Muscle of back (tissue), 11 donors: ENCODE measurements around the gene SPACA4. TPM values are rescaled to one million over a fixed set of nuclear protein-coding genes. Genes with fewer than 3 reads are reported as not detected.
"Not testable (repeated sequence)": the region's sequence is repeated elsewhere in the genome, so short reads cannot be mapped to it uniquely, and the experiment has no call there.

Experiments
- DNase-seq, 3 donors: peaks; one replicate each; pipeline versions ENCODE4 v3.0.0 to v3.0.0-alpha.2; 2013
- polyA plus RNA-seq, 10 donors: library from polyadenylated mRNA; unstranded; fragments of 120-200 nt; gene quantifications; one replicate each; pipeline ENCODE4 v1.2.1, GENCODE V29; 2013; ENCODE audit not compliant: insufficient read length in 10 of 10

Gene SPACA4
- polyA plus RNA-seq, 10 donors = not detected

- DNase-seq = no peak
Observed at GRCh38 chr19:48618278-48618915, 11.9 kb downstream of the SPACA4 start.

- peak; percentile 99 to 100 (median 100) for DNase-seq
Observed at GRCh38 chr19:48618916-48619691, 12.6 kb downstream of the SPACA4 start, which contains the start of the genes RPL18 and SPHK2. RPL18 (minus strand) TSS chr19:48619178; CDS start chr19:48619143, 35 bp downstream. SPHK2 (plus strand) TSS chr19:48619506; CDS start chr19:48620515, 1,009 bp downstream.

GRCh38 chr19:48619692-48620585 lies 13.4 kb downstream of the SPACA4 start:
- no peak for DNase-seq

GRCh38 chr19:48623556-48624066 lies 17.1 kb downstream of the SPACA4 start:
- DNase-seq = no peak

- peak; percentile 97 to 99 (median 98) for DNase-seq
Observed at GRCh38 chr19:48624067-48624594, 17.6 kb downstream of the SPACA4 start.

- no peak for DNase-seq
Observed at GRCh38 chr19:48624791-48625723, 18.5 kb downstream of the SPACA4 start.

GRCh38 chr19:48625891-48626327 lies 19.4 kb downstream of the SPACA4 start:
- DNase-seq = no peak

GRCh38 chr19:48627201-48627864 lies 20.8 kb downstream of the SPACA4 start:
- no peak for DNase-seq

- DNase-seq = no peak
Observed at GRCh38 chr19:48627865-48628314, 21.3 kb downstream of the SPACA4 start.

GRCh38 chr19:48628486-48629296 lies 22.1 kb downstream of the SPACA4 start:
- DNase-seq = no peak

- DNase-seq = no peak
Observed at GRCh38 chr19:48629297-48629598, 22.7 kb downstream of the SPACA4 start.

- DNase-seq = peak in 1 of 3 donors; percentile 60
Observed at GRCh38 chr19:48629599-48630295, 23.2 kb downstream of the SPACA4 start.

- DNase-seq = peak in 1 of 3 donors; percentile 83
Observed at GRCh38 chr19:48630296-48631063, 23.9 kb downstream of the SPACA4 start.

- DNase-seq = no peak
Observed at GRCh38 chr19:48631225-48631624, 24.7 kb downstream of the SPACA4 start.

GRCh38 chr19:48632286-48632685 lies 25.7 kb downstream of the SPACA4 start:
- not testable (repeated sequence) for DNase-seq

- DNase-seq = no peak
Observed at GRCh38 chr19:48632692-48633147, 26.2 kb downstream of the SPACA4 start.
